NB4 (cell line): ENCODE measurements around the gene LNPEP.

Experiments
- CTCF ChIP-seq: IDR thresholded peaks from one replicate; pipeline ENCODE4 v1.5.1; 2012; ENCODE audit warnings: low read depth, low read length
- POLR2A ChIP-seq: IDR thresholded peaks from 2 replicates; pipeline ENCODE4 v1.6.1; 2011; ENCODE audit warnings: mild to moderate bottlenecking; ENCODE audit not compliant: insufficient read length; ENCODE audit errors: extremely low read depth

DNA sequence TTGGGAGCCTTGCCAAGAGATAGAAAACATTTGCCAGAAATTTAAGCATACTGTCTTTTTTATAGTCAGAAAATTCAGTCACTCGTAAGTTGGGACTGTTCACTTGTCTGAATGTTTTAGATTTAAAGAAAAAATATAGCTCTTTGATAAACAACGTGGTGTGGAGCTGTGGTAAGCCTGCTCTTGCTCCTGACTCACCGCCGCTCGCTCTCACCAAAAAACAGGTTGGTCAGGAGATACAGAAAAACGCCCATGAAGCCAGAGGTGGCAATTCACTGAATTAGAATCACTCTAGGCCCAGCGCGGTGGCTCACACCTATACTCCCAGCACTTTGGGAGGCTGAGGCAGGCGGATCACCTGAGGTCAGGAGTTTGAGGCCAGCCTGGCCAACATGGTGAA lies 6.2 kb downstream of the LNPEP start:
- no peak for TF ChIP-seq CTCF
- no peak for TF ChIP-seq POLR2A
